ENCODE results near the gene RAB8B.

Gene RAB8B

GRCh38 chr15:63292241-63292640 lies 102.8 kb downstream of the RAB8B start:
- TF ChIP-seq CTCF (IDR thresholded peaks at IDR 0.05; ENCODE audit: extremely low read depth, missing control alignments) = no peak
- DNase-seq (ENCODE audit: low spot score) = no peak

GRCh38 chr15:63292771-63293170 lies 103.4 kb downstream of the RAB8B start:
- peak; percentile 18 for DNase-seq (ENCODE audit: low spot score)
- TF ChIP-seq CTCF (IDR thresholded peaks at IDR 0.05; ENCODE audit: extremely low read depth, missing control alignments) = no peak

- TF ChIP-seq CTCF (IDR thresholded peaks at IDR 0.05; ENCODE audit: extremely low read depth, missing control alignments) = no peak
Measured at GRCh38 chr15:63294359-63294758, 105.0 kb downstream of the RAB8B start.

GRCh38 chr15:63295341-63295740 lies 105.9 kb downstream of the RAB8B start:
- no peak for DNase-seq (ENCODE audit: low spot score)
- TF ChIP-seq CTCF (IDR thresholded peaks at IDR 0.05; ENCODE audit: extremely low read depth, missing control alignments) = no peak

More at GRCh38 chr15:63294359-63294758, 105.0 kb downstream of the RAB8B start:
- no peak for DNase-seq (ENCODE audit: low spot score)

- TF ChIP-seq CTCF (IDR thresholded peaks at IDR 0.05; ENCODE audit: extremely low read depth, missing control alignments) = no peak
- no peak for DNase-seq (ENCODE audit: low spot score)
Measured at GRCh38 chr15:63296195-63296594, 106.8 kb downstream of the RAB8B start.

GRCh38 chr15:63299943-63300575 lies 110.7 kb downstream of the RAB8B start:
- DNase-seq (ENCODE audit: low spot score) = no peak
- no peak for TF ChIP-seq CTCF (IDR thresholded peaks at IDR 0.05; ENCODE audit: extremely low read depth, missing control alignments)

- no peak for TF ChIP-seq CTCF (IDR thresholded peaks at IDR 0.05; ENCODE audit: extremely low read depth, missing control alignments)
- DNase-seq (ENCODE audit: low spot score) = no peak
Measured at GRCh38 chr15:63301088-63301487, 111.7 kb downstream of the RAB8B start.
